Smooth muscle cell (in vitro differentiated cells): ENCODE measurements around the gene CLIC6. TPM values are rescaled to one million over a fixed set of nuclear protein-coding genes. Genes with fewer than 3 reads are reported as not detected.
A peak's percentile ranks its signal among the peaks of the same experiment; 100 is the strongest.

Experiments used
- DNase-seq: peaks from one replicate; lab custom pipeline; 2025; ENCODE audit not compliant: unreplicated experiment; lab: John Stamatoyannopoulos, UW
- H2AFZ ChIP-seq: fragments of 200-600 bp; sonication (generic); 2 replicates; pipeline ENCODE4 v1.6.0; 2016; ENCODE audit warnings: antibody characterized with exemption, low read depth, mild to moderate bottlenecking
- H3F3A ChIP-seq: fragments of 200-600 bp; sonication (generic); 2 replicates; pipeline ENCODE4 v1.6.0; 2017; ENCODE audit warnings: antibody characterized with exemption, low read depth
- H3K27ac ChIP-seq: fragments of 200-600 bp; sonication (generic); 2 replicates; pipeline ENCODE4 v1.5.1; 2016; ENCODE audit warnings: low read depth, mild to moderate bottlenecking
- H3K27me3 ChIP-seq: fragments of 200-600 bp; sonication (generic); 2 replicates; pipeline ENCODE4 v1.6.1; 2016; ENCODE audit warnings: low read depth, mild to moderate bottlenecking
- H3K36me3 ChIP-seq: fragments of 200-600 bp; sonication (generic); 2 replicates; pipeline ENCODE4 v1.5.1; 2016; ENCODE audit warnings: low read depth
- H3K4me1 ChIP-seq: fragments of 200-600 bp; sonication (generic); 2 replicates; pipeline ENCODE4 v1.5.1; 2016; ENCODE audit warnings: low read depth
- H3K4me2 ChIP-seq: fragments of 200-600 bp; sonication (generic); 2 replicates; pipeline ENCODE4 v1.6.0; 2016; ENCODE audit warnings: mild to moderate bottlenecking
- H3K4me3 ChIP-seq: fragments of 200-600 bp; sonication (generic); 2 replicates; pipeline ENCODE4 v1.5.1; 2016; ENCODE audit warnings: mild to moderate bottlenecking
- H3K79me2 ChIP-seq: fragments of 200-600 bp; sonication (generic); 2 replicates; pipeline ENCODE4 v1.6.0; 2016; ENCODE audit warnings: low read depth, mild to moderate bottlenecking
- H3K9ac ChIP-seq: fragments of 200-600 bp; sonication (generic); 2 replicates; pipeline ENCODE4 v1.6.0; 2016; ENCODE audit warnings: low read depth
- H3K9me3 ChIP-seq: fragments of 200-600 bp; sonication (generic); replicated peaks from 2 replicates; pipeline ENCODE4 v1.5.1; 2016; ENCODE audit warnings: low read depth
- H4K20me1 ChIP-seq: fragments of 200-600 bp; sonication (generic); 2 replicates; pipeline ENCODE4 v1.6.0; 2016; ENCODE audit warnings: low read depth
- CTCF ChIP-seq: fragments of 200-600 bp; sonication (generic); IDR thresholded peaks from 2 replicates; pipeline ENCODE4 v1.5.1; 2017; ENCODE audit warnings: borderline replicate concordance, mild to moderate bottlenecking, antibody characterized with exemption; ENCODE audit not compliant: insufficient read depth, poor library complexity, severe bottlenecking
- WGBS: methylation state at CpG from one replicate; pipeline ENCODE4 v1.1.7; 2016; ENCODE audit warnings: low lambda C conversion rate; 5-methylcytosine and 5-hydroxymethylcytosine counted together
- polyA plus RNA-seq: library from polyadenylated mRNA; unstranded; fragments of >200 nt; fragmentation: Nextera tagmentation; extraction: Ambion mirVana; gene quantifications from 2 replicates; pipeline ENCODE4 v1.2.1, GENCODE V29; 2016
- total RNA-seq: library from RNA; depleted of rRNA; stranded (reverse); fragments of >200 nt; gene quantifications from 2 replicates; pipeline ENCODE4 v1.2.3, GENCODE V29; 2014

Gene CLIC6
- total and polyA plus RNA-seq, 2 experiments from 2014 or later = 0.22 TPM; not detected in 1

GRCh38 chr21:34623516-34623915 lies 45.3 kb upstream of the CLIC6 start:
- Histone ChIP-seq H3K9ac (no peak overlapping the region), H3K27me3 (peaks cover 71% of the 10 kb centered on the region), H3K9me3 (no peaks in the 10 kb centered on the region), H3K4me2 (no peak overlapping the region), H3K4me3 (no peak overlapping the region), H3F3A (no peaks in the 10 kb centered on the region), H3K27ac (no peak overlapping the region), H4K20me1 (no peaks in the 10 kb centered on the region), H3K4me1 (no peaks in the 10 kb centered on the region), H3K79me2 (no peaks in the 10 kb centered on the region), H3K36me3 (no peaks in the 10 kb centered on the region), H2AFZ (no peak overlapping the region)
- TF ChIP-seq CTCF = no peak
- WGBS = 87% methylated on average over 4 of the region's 4 CpGs
- no peak for DNase-seq

- Histone ChIP-seq H3K9me3 (no peaks in the 10 kb centered on the region), H3K4me2 (no peak overlapping the region), H3K4me3 (no peak overlapping the region), H3K36me3 (no peaks in the 10 kb centered on the region), H3K27ac (no peak overlapping the region), H3F3A (no peaks in the 10 kb centered on the region), H3K27me3 (peaks cover 57% of the 10 kb centered on the region), H3K9ac (no peak overlapping the region), H4K20me1 (no peaks in the 10 kb centered on the region), H3K4me1 (no peaks in the 10 kb centered on the region), H3K79me2 (no peaks in the 10 kb centered on the region), H2AFZ (no peak overlapping the region)
- no peak for TF ChIP-seq CTCF
- no peak for DNase-seq
- WGBS = 59% methylated on average over 6 of the region's 6 CpGs
These were observed 43.7 kb upstream of the CLIC6 start for GRCh38 chr21:34625030-34625593.

- Histone ChIP-seq H3K9me3 (no peaks in the 10 kb centered on the region), H3K4me1 (no peaks in the 10 kb centered on the region), H4K20me1 (no peaks in the 10 kb centered on the region), H3K79me2 (no peaks in the 10 kb centered on the region), H3K4me2 (no peak overlapping the region), H3K27me3 (peaks cover 48% of the 10 kb centered on the region), H3K27ac (no peak overlapping the region), H3F3A (no peaks in the 10 kb centered on the region), H2AFZ (no peak overlapping the region), H3K9ac (no peak overlapping the region), H3K36me3 (no peaks in the 10 kb centered on the region), H3K4me3 (no peak overlapping the region)
- TF ChIP-seq CTCF = no peak
- no peak for DNase-seq
- WGBS = 93% methylated on average over 8 of the region's 8 CpGs
These were observed 42.7 kb upstream of the CLIC6 start for GRCh38 chr21:34626131-34626530.

GRCh38 chr21:34630536-34631143 lies 38.2 kb upstream of the CLIC6 start:
- TF ChIP-seq CTCF = peak; percentile 79
- no peaks in the 10 kb centered on the region for H3K9me3 ChIP-seq
- no peak for DNase-seq
- no peak overlapping the region for H3K27ac ChIP-seq
- H4K20me1 ChIP-seq = no peaks in the 10 kb centered on the region
- H3K36me3 ChIP-seq = no peaks in the 10 kb centered on the region
- no peaks in the 10 kb centered on the region for H3K4me1 ChIP-seq
- 5% methylated on average over 6 of the region's 6 CpGs for WGBS
- peaks cover 57% of the 10 kb centered on the region for H3K27me3 ChIP-seq
- no peaks in the 10 kb centered on the region for H3K79me2 ChIP-seq
- H3K9ac ChIP-seq = no peak overlapping the region
- H3K4me3 ChIP-seq = no peak overlapping the region
- no peak overlapping the region for H2AFZ ChIP-seq
- no peak overlapping the region for H3K4me2 ChIP-seq
- no peaks in the 10 kb centered on the region for H3F3A ChIP-seq
